Pancreas (tissue), 10 donors: ENCODE data around the gene SPATA33. TPM values are rescaled to one million over a fixed set of nuclear protein-coding genes. Genes with fewer than 3 reads are reported as not detected.

ENCODE experiments used
- ATAC-seq, 4 donors: fragments of 200-7000 bp; cut with Tn5 transposase; one replicate each; pipeline versions ENCODE4 v1.8.0 to v1.9.1; 2020; ENCODE audit warnings: mild to moderate bottlenecking in 4 of 4, moderate library complexity in 4 of 4
- DNase-seq, 6 donors: peaks; one replicate each; pipeline ENCODE4 v3.0.0-alpha.2; 2020
- FAIRE-seq: peaks from 2 replicates; lab custom pipeline; 2012; peaks lifted over from hg19 to GRCh38; lab: Jason Lieb, UNC
- H3K27ac ChIP-seq, 4 donors: fragments of 200-600 bp; sonication (generic); 1 replicate in 3 of 4; 2 replicates in 1 of 4; pipeline versions ENCODE4 v1.5.0 to v1.8.0; 2020
- H3K27me3 ChIP-seq, 4 donors: fragments of 200-600 bp; one replicate each; pipeline ENCODE4 v1.8.0; 2021
- H3K36me3 ChIP-seq, 3 donors: fragments of 200-600 bp; sonication (generic) in 1 of 3; one replicate each; pipeline versions ENCODE4 v1.5.0 to v1.8.0; 2020 to 2021
- H3K4me1 ChIP-seq, 3 donors: fragments of 200-600 bp; one replicate each; pipeline ENCODE4 v1.8.0; 2021
- H3K4me3 ChIP-seq, 4 donors: fragments of 200-600 bp; sonication (generic) in 2 of 4; one replicate each; pipeline versions ENCODE4 v1.5.0 to v1.8.0; 2020 to 2021
- H3K9me3 ChIP-seq, 4 donors: fragments of 200-600 bp; one replicate each; pipeline ENCODE4 v1.8.0; 2021
- WGBS, 2 donors: extraction: QIAGEN DNeasy Blood & Tissue Kit; methylation state at CpG; one replicate each; pipeline ENCODE4 v1.1.7; 2013; 5-methylcytosine and 5-hydroxymethylcytosine counted together
- intact Hi-C, 3 donors: fragments of 100-400 bp; cut with DNase I; formaldehyde crosslinking; loops; one replicate each; pipeline versions ENCODE4 v1.11.1 to v1.14.2; 2022
- polyA plus RNA-seq, 2 donors: library from polyadenylated mRNA; stranded (reverse); fragments of 200-250 nt; gene quantifications; one replicate each; pipeline ENCODE4 v1.2.3, GENCODE V29; 2013
- total RNA-seq, 6 donors: library from RNA; stranded (reverse); fragmentation: NEBNext Ultra II Directional in 4 of 6; extraction: Animal tissue kit (Norgen Biotek cat#: 25700) in 4 of 6; gene quantifications; one replicate each; pipeline versions ENCODE4 v1.2.1 to v1.2.4, GENCODE V29; 2021 to 2023
- TF ChIP-seq, protein P1 (sequence below), 4 donors: fragments of 200-600 bp; sonication (generic) in 3 of 4; IDR thresholded peaks; one replicate each; pipeline versions ENCODE4 v1.5.0 to v1.8.0; 2021; ENCODE audit warnings: antibody characterized with exemption in 4 of 4
- donor health status: healthy with polysubstance abuse.
- donor health status: DM: no; HTN: no; CAD: no; lungs with moderate emphysema.
- donor health status: DM: no; HTN: no; CAD: no.
- donor health status: control.
- donor health status: control.
- donor health status: Bipolar disorder and iron deficiency.
- donor health status: DM: yes; HTN: yes; CAD: no.
- donor health status: DM: no; HTN: no; CAD: no.
- donor health status: DM: no; HTN: no; CAD: no.
- donor health status: DM: yes; HTN: yes; CAD: no.

The SPATA33 gene
- total and polyA plus RNA-seq, 8 donors = 2.4 to 9.3 (median 3.8) TPM

DNA sequence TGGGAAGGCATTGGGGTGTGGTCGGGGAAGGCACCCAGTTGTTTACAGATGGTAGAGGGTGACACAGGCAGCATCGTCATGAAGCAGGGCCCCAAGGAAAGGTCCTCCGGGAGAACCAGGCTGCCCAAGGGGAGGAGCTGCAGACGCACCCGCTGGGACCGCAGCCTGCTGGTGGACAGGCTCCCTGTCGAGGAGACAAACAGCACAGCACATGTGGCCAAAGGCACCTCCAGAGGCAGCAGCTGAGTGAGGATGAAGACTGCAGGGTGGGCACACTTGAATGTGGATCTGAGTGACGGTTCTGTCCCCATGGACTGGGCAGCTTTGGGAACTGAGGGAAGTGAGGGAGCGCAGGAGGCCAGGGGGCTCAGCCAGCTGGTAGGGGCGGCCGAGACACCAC, 12.5 kb upstream of the SPATA33 start:
- no peak overlapping the region for H3K4me3 ChIP-seq
- TF ChIP-seq, protein P1, sequence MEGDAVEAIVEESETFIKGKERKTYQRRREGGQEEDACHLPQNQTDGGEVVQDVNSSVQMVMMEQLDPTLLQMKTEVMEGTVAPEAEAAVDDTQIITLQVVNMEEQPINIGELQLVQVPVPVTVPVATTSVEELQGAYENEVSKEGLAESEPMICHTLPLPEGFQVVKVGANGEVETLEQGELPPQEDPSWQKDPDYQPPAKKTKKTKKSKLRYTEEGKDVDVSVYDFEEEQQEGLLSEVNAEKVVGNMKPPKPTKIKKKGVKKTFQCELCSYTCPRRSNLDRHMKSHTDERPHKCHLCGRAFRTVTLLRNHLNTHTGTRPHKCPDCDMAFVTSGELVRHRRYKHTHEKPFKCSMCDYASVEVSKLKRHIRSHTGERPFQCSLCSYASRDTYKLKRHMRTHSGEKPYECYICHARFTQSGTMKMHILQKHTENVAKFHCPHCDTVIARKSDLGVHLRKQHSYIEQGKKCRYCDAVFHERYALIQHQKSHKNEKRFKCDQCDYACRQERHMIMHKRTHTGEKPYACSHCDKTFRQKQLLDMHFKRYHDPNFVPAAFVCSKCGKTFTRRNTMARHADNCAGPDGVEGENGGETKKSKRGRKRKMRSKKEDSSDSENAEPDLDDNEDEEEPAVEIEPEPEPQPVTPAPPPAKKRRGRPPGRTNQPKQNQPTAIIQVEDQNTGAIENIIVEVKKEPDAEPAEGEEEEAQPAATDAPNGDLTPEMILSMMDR (IDR thresholded peaks at IDR 0.05) = no peak
- no peak overlapping the region for H3K27ac ChIP-seq
- intact Hi-C loops = no loop called here
- FAIRE-seq = no peak
- peaks cover 0 to 23% (median 22%) of the 10 kb centered on the region in 3 donors for H3K36me3 ChIP-seq
- H3K9me3 ChIP-seq = no peaks in the 10 kb centered on the region
- H3K4me1 ChIP-seq = peaks cover 0 to 6% (median 4%) of the 10 kb centered on the region in 3 donors
- H3K27me3 ChIP-seq = no peaks in the 10 kb centered on the region
- 78 to 86% methylated on average over 11 of the region's 11 CpGs for WGBS, 2 donors
- no peak for ATAC-seq
- DNase-seq = no peak

DNA sequence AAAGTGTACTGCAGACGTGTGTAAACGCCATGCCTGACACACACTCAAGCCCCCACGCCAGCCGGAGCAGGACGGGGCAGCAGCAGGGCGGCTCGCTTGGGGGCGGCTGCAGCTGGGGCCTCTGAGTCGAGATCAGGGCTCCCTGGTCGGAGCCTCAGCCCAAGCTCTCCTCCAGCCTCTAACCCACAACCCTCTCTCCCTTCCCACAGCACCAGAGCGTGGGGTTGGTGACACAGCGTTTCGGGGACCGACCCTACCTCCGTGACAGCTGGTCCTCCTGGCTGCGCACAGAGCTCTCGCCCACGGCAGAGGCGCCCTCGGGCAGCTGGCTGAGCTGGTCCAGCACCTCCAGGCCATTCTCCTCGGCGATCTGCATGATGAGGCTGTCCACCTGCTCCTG, 11.4 kb upstream of the SPATA33 start:
- Histone ChIP-seq H3K9me3 (no peaks in the 10 kb centered on the region), H3K4me3 (no peak overlapping the region), H3K27me3 (no peaks in the 10 kb centered on the region), H3K27ac (no peak overlapping the region), H3K36me3 (peaks cover 0 to 23% (median 22%) of the 10 kb centered on the region in 3 donors), H3K4me1 (no peaks in the 10 kb centered on the region)
- WGBS, 2 donors = 95% methylated on average over 22 of the region's 22 CpGs
- DNase-seq (no peak), FAIRE-seq (no peak), ATAC-seq (no peak)
- TF ChIP-seq, protein P1 (IDR thresholded peaks at IDR 0.05) = no peak
- intact Hi-C loops = no loop called here

DNA sequence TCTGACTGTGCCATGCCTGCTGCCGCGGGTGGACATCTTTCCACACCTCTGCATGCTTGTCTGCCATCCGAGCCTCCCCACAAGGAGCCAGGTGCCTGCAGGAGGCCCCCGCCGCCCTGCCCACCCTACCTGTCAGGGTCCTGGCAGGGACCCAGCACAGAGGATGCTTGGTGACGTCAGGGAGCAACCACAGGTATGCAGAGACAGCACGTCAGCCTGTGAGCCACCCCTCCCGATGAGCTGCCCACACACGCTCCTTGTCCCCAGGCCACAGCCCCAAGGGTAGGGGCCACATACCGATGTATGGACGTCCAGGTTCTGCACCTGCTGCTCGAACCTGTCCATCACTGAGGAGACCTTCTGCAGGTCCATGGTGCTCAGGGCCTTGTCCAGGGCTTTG, 10.7 kb upstream of the SPATA33 start:
- H3K9me3 ChIP-seq = no peaks in the 10 kb centered on the region
- no peak overlapping the region for H3K4me3 ChIP-seq
- DNase-seq = no peak
- H3K36me3 ChIP-seq = peaks cover 0 to 23% (median 22%) of the 10 kb centered on the region in 3 donors
- ATAC-seq = no peak
- TF ChIP-seq, protein P1 (IDR thresholded peaks at IDR 0.05) = no peak
- intact Hi-C loops = no loop called here
- no peaks in the 10 kb centered on the region for H3K27me3 ChIP-seq
- no peak overlapping the region for H3K27ac ChIP-seq
- H3K4me1 ChIP-seq = no peaks in the 10 kb centered on the region
- FAIRE-seq = no peak
- 83 to 90% methylated on average over 12 of the region's 12 CpGs for WGBS, 2 donors

DNA sequence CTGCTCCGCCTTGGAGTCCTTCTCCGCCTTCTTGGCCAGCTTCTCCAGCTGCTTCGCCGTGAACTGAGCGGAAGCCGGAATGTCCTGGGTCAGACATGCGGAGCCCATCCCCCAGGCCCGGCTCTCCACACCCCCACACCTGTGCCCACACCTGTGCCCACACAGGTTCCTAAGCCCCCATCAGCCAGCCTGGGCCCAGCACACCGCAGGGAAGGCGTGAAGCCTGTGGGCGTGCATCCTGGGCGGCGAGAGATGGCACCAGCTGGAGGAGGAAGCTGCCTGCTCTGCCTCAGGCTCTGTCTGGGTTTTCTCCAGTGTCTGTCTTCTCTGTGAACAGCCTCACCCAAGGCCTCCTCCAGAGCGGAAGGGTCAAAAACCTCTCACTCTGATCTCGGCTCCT, 6.1 kb upstream of the SPATA33 start:
- peaks cover 4 to 7% (median 4%) of the 10 kb centered on the region in 3 donors for H3K4me1 ChIP-seq
- no peak overlapping the region for H3K27ac ChIP-seq
- no peaks in the 10 kb centered on the region for H3K27me3 ChIP-seq
- FAIRE-seq (no peak), ATAC-seq (no peak), DNase-seq (peak in 1 of 6 donors; percentile 53)
- intact Hi-C loops = no loop called here
- H3K4me3 ChIP-seq = no peak overlapping the region
- no peaks in the 10 kb centered on the region for H3K9me3 ChIP-seq
- peaks cover 0 to 8% (median 8%) of the 10 kb centered on the region in 3 donors for H3K36me3 ChIP-seq
- WGBS, 2 donors = 94% methylated on average over 15 of the region's 15 CpGs
- TF ChIP-seq, protein P1 (IDR thresholded peaks at IDR 0.05) = no peak

DNA sequence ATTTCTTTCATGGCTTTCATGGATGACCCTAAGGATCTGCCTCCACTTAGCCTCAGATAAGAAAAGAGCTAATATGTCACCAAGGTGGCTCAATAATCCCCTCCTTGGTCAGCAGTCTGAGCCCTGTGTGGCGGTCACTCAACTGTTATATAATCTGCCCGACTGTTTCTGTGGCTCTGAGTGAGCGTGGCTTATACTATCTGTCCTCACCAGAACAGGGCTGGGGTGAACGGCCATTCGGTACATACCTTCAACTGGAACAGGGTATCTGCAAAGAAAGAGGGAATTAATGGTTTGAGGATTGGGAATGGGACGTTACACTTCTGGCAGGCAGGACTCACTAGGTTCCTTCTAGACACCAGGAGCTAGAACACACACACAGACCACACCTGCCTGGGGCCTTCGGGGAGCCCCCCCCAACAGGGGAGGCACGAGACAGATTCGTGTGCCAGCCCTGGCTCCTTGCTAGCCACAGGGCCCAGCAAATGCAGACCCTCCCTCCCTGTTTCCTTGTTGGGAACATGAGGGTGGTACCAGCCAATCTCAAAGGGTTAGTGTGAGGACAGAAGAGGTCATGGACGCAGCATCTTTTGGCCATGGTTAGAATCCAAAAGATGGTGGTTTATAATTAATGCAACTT, 3.9 kb upstream of the SPATA33 start:
- FAIRE-seq = no peak

More for the DNA sequence above, 3.9 kb upstream of the SPATA33 start:
- Histone ChIP-seq H3K36me3 (no peaks in the 10 kb centered on the region), H3K27me3 (no peaks in the 10 kb centered on the region), H3K4me1 (peaks cover 9 to 13% (median 10%) of the 10 kb centered on the region in 3 donors), H3K9me3 (no peaks in the 10 kb centered on the region), H3K27ac (no peak overlapping the region), H3K4me3 (no peak overlapping the region)
- intact Hi-C loops = no loop called here
- WGBS, 2 donors = 90% methylated on average over 10 of the region's 10 CpGs
- DNase-seq (peak in 1 of 6 donors; percentile 25), ATAC-seq (no peak)
- TF ChIP-seq, protein P1 (IDR thresholded peaks at IDR 0.05) = no peak
